GM12872 (cell line): ENCODE measurements around the gene ADIPOR2.

Experiments
- TF ChIP-seq, protein P1 (sequence below): IDR thresholded peaks from 3 replicates; pipeline ENCODE4 v1.5.1; 2011; ENCODE audit warnings: low read depth, mild to moderate bottlenecking, low read length, moderate library complexity; ENCODE audit not compliant: insufficient read depth

Gene ADIPOR2

DNA sequence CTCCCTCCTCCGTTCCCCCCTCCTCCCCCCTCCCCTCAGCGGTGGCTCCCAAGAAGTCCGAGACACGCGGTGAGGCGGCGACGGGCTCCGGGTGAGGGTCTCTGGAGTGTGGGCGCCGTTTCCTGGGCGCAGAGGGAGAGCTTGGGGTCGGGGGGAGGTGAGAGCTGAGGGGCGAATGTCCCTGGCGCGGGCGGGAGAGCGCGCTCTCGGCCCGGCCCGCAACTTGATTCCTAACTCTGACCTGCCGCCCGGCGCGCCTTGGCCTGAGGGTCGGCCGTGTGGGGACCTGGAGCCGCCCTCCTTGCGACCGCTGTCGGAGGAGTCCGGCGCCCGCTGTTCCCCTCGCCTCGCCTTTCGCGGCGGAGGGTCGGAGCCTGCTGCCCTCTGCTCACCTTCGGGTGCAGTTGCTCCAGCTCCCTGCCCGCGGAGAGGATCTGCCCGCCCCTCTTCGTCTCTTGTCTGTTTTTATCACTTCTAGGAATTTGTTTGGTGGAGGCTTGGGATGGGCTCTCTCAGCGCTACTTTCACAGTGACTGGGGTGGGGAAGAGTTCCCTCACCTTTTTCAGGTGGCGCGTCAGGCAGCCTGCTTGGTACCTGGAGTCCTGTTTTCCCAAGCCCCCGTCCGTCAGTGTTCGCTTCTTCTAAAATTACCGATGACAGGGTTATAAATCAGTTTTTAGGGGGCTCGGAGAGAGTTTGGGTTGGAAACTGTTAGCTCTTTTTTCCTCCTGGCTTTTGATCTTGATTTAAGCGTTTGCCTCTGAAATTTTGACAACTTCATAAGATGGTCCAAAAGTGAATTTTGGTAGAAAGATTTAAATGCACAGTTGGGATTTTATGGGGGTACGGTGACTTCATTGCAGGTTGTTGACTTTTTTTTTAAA, 495 bp downstream of the ADIPOR2 start:
- TF ChIP-seq, protein P1, sequence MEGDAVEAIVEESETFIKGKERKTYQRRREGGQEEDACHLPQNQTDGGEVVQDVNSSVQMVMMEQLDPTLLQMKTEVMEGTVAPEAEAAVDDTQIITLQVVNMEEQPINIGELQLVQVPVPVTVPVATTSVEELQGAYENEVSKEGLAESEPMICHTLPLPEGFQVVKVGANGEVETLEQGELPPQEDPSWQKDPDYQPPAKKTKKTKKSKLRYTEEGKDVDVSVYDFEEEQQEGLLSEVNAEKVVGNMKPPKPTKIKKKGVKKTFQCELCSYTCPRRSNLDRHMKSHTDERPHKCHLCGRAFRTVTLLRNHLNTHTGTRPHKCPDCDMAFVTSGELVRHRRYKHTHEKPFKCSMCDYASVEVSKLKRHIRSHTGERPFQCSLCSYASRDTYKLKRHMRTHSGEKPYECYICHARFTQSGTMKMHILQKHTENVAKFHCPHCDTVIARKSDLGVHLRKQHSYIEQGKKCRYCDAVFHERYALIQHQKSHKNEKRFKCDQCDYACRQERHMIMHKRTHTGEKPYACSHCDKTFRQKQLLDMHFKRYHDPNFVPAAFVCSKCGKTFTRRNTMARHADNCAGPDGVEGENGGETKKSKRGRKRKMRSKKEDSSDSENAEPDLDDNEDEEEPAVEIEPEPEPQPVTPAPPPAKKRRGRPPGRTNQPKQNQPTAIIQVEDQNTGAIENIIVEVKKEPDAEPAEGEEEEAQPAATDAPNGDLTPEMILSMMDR = no peak

DNA sequence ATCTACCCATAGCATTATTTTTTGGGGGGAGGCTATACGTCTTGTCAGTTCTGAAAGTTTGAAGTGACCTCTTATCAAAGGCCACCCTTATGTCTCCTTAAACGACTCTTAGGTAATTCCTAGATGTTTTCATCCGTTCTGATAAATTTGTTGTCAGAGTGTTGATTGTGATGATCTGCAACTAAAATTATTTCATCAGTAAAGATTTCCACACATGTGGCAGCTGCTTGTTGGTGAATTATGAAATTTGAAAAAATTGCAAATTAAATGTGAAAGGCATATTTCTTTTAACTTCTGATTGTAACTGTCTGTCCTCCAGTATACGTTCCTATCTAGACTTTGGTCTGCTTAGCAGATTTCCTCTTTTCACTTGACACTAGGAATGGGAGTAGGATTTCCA, 1.4 kb downstream of the ADIPOR2 start:
- TF ChIP-seq, protein P1 = no peak

DNA sequence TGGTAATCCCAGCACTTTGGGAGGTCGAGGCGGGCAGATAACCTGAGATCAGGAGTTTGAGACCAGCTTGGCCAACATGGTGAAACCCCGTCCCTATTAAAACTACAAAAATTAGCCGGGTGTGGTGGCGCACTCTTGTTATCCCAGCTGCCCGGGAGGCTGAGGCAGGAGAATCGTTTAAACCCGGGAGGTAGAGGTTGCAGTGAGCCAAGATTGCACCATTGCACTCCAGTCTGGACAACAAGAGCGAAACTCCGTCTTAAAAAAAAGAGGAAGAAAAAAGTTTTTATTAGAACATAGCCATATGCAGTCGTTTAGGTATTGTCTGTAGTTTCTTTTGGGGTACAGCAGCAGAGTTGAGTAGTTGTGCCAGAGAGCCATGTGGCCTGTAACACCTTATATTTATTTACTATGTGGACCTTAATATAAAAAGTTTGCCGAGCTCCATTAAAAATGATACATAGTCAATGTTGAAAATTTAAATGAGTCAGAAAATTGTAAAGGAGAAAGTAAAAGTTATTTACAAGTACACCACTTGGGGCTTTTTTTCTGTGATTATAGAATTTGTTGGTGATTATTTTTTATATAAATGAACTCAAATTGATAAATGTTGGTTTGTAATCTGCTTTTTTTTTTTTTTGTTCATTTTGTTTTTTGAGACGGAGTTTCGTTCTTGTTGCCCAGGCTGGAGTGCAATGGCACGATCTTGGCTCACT, 2.2 kb downstream of the ADIPOR2 start:
- TF ChIP-seq, protein P1 = no peak

DNA sequence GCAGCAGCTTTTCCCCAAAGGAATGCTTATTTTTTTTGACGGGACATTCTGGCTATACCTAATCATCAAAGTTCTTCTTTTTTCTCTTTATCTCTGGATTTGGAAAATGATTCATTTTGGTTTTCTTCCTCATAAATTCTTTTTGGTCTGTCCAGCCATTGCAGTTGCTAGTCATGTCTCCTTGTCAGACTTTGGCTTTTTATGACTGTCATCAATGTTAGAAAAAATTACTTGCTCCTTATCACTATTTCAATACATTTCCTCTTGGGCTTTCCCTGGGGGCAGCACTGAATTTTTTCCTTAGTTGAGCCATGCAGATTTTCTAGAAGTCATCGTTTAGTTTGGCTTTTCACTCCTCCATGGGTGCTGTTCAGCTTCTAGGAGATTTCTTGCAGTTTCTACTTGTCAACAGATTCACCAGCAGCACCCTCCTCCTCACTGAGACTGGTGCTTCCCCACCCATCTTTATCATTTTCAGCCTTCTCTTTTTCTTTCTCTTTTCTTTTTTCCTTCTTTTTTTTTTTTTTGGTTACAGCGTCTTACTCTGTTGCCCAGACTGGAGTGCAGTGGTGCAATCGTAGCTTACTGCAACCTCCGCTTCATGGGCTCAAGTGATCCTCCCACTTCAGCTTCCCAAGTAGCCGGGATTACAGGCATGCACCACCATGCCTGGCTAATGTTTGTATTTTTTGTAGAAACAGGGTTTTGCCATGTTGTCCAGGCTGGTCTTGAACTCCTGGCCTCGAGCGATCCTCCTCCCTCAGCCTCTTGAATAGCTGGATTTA, 5.2 kb downstream of the ADIPOR2 start:
- TF ChIP-seq, protein P1 = no peak

DNA sequence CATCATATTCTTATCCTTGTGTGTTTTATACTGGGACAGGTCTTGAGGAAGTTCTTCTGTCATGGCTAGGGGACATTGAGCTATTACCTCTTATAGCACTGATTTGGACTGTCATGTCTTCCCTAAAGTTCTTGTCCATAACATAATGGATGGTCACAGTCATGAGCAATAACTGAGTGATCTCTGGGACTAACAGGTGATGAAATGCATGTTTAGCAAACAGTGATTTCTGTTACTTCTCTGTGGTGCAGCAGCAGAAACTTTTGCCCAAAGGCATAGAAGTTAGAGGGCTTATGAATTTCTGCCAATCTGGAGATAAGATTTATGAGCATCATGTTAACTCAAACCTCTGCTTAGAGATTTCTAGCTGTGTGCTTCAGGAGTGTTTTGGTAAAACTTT, 5.9 kb downstream of the ADIPOR2 start:
- TF ChIP-seq, protein P1 = no peak

DNA sequence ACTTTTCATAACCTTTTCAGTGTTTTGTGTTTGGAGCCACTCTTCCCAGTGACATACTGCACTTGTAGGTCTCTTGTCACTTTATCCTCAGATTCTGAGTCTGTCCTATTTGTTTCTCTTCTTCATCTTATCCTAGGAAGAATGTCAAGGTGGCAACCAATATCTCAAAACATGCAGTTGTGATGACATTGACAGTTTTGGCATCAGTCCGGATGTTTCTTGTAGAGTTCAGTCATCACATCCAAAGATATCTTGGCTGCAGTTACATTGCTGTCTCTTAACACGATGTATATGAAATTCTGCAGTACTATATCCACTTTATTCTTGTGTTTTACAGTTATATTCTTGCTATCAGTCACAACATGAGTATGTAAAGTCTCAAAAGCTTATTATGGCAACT, 6.4 kb downstream of the ADIPOR2 start:
- TF ChIP-seq, protein P1 = no peak

DNA sequence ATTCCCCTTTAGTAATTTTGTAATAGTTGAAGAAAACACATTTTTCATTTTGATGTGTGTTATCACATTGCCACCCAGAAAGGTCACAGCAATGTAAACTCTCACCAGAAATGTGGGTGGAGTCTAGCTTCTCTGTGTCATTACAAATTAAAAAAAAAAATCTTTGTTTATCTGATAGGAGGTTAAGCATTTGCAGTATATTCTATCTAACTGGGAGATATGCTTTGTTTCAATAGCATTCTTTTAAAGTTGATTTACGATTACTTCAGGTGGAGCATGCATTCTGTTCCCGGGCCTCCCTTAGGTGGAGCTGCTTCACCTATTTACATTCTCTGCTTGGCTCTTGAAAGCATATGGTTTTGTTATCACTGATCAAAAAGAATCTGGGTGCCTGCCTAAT, 7.8 kb downstream of the ADIPOR2 start:
- TF ChIP-seq, protein P1 = no peak
